Thyroid gland (tissue), 4 donors: Measurements from ENCODE around the gene FOXJ2. TPM values are rescaled to one million over a fixed set of nuclear protein-coding genes. Genes with fewer than 3 reads are reported as not detected.
"Not testable (repeated sequence)": the region's sequence is repeated elsewhere in the genome, so short reads cannot be mapped to it uniquely, and the experiment has no call there.

ENCODE experiments used
- DNase-seq, 2 donors: peaks; one replicate each; pipeline ENCODE4 v3.0.0-alpha.2; 2019
- H3K27ac ChIP-seq, 3 donors: fragments of 200-600 bp; sonication (generic); 1 replicate in 2 of 3; 2 replicates in 1 of 3; pipeline ENCODE4 v1.5.1; 2016 to 2019; ENCODE audit warnings: mild to moderate bottlenecking in 1 of 3, moderate library complexity in 1 of 3
- H3K27me3 ChIP-seq: fragments of 200-600 bp; sonication (generic); one replicate; pipeline ENCODE4 v1.5.1; 2019
- H3K36me3 ChIP-seq, 2 donors: fragments of 200-600 bp; sonication (generic); one replicate each; pipeline ENCODE4 v1.5.1; 2016 to 2019
- H3K4me1 ChIP-seq, 2 donors: fragments of 200-600 bp; sonication (generic); one replicate each; pipeline ENCODE4 v1.5.1; 2017 to 2019
- H3K4me3 ChIP-seq, 3 donors: fragments of 200-600 bp; sonication (generic); replicated peaks in 1 of 3; 1 replicate in 2 of 3; 2 replicates in 1 of 3; pipeline ENCODE4 v1.5.1; 2016; ENCODE audit warnings: mild to moderate bottlenecking in 1 of 3
- H3K9me3 ChIP-seq: fragments of 200-600 bp; sonication (generic); one replicate; pipeline ENCODE4 v1.5.1; 2017
- CTCF ChIP-seq, 6 experiments: fragments of 200-600 bp in 3 of 6; fragments of 450-650 bp in 3 of 6; sonication (generic) in 3 of 6; IDR thresholded peaks; one replicate each; pipeline ENCODE4 v1.5.1; 2016 to 2019; ENCODE audit warnings: antibody characterized with exemption in 6 of 6, mild to moderate bottlenecking in 2 of 6, inconsistent platforms in 1 of 6, moderate library complexity in 1 of 6
- POLR2A ChIP-seq, 2 donors: fragments of 450-650 bp; IDR thresholded peaks; one replicate each; pipeline ENCODE4 v1.6.1; 2017; ENCODE audit warnings: antibody characterized with exemption in 2 of 2, mild to moderate bottlenecking in 2 of 2, moderate library complexity in 1 of 2
- WGBS, 2 donors: methylation state at CpG; one replicate each; pipeline ENCODE4 v1.1.5; 2017; 5-methylcytosine and 5-hydroxymethylcytosine counted together
- intact Hi-C: fragments of 100-400 bp; cut with DNase I; formaldehyde crosslinking; loops from one replicate; pipeline ENCODE4 v1.15.1; 2023
- total RNA-seq, 4 donors: library from RNA; depleted of rRNA; stranded (reverse); fragments of >200 nt; gene quantifications; one replicate each; pipeline ENCODE4 v1.2.3, GENCODE V29; 2016

The FOXJ2 gene
- total RNA-seq, result 10 to 100 TPM; 14.0 to 18.3 (median 14.9) TPM

DNA sequence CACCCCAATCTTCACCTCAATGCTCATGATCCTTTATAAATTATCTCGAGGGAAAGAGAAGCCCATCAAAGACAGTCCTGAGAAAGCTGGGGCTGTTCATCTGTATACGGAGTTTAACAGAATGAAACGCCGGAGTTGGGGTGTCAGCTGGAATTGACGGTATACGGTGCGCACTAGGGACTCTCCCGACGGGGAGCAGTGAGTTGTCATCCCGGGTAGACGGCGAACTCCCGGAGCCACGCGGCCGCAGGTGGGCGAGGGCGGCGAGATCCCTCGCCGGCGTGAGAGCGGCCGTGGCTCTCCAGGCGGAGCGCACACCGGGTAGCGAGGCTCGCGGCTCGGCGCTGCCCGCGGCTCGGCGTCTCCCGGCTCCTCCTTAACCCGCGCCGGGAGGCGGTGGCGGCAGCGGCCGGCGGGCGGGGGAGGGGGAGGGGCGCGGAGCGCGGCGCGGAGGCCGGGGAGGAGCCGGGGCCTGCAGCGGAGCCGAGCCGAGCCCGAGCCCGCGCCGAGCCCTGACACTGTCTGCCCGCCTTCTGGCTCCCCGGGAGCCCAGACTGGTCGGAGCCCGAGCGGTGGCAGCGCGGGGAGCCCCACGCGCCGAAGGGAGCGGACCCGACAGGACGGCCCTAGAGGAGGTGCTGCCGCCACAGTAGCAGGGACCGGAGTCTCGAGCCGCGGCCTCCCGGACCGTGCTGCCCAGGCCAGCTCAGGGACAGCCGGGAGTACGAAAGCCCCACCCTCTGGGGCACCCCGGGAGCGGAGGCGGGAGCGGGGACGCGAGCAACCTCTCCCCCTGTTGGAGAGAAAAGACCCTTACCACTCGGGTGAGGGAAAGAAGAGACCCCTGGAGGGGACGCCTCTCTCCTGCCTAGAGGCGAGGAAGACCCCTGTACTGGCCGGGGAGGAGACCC, at the start of gene FOXJ2:
FOXJ2 (plus strand) TSS at position 475 of the 911 bp plus-strand sequence. CDS start 7,117 bp downstream, outside the sequence.
- no peaks in the 10 kb centered on the region for H3K27me3 ChIP-seq
- peak; percentile 74 to 82 for DNase-seq
- H3K4me3 ChIP-seq, result peak within 1 kb of the TSS; percentile 94 to 100 (median 97)
- no peaks in the 10 kb centered on the region for H3K9me3 ChIP-seq
- TF ChIP-seq POLR2A (IDR thresholded peaks at IDR 0.05) (peak; percentile 39 to 83), CTCF (IDR thresholded peaks at IDR 0.05) (peak in 1 of 6 experiments; percentile 1)
- H3K36me3 ChIP-seq, result no peaks in the 10 kb centered on the region
- H3K27ac ChIP-seq, result peak within 1 kb of the TSS; percentile 95 to 96 (median 95)
- H3K4me1 ChIP-seq, result peaks cover 41 to 42% of the 10 kb centered on the region in 2 donors
- intact Hi-C loops, result loop anchor here (5.0 kb wide), 1 partner anchor 50 kb away; the partner anchor contains the start of gene NECAP1
- 1 to 2% methylated on average over 10 to 33 of the region's 93 CpGs for WGBS, 2 donors

GRCh38 chr12:7983019-7983418, 49.5 kb upstream of the FOXJ2 start:
- WGBS, 2 donors, result 86 to 94% methylated on average over 11 of the region's 11 CpGs
- H3K27me3 ChIP-seq, intact Hi-C loops, H3K27ac ChIP-seq, H3K4me3 ChIP-seq, H3K9me3 ChIP-seq, H3K4me1 ChIP-seq, H3K36me3 ChIP-seq, DNase-seq: not testable (repeated sequence)

- intact Hi-C loops, result not testable (repeated sequence)
- WGBS, 2 donors, result 85 to 94% methylated on average over 1 of the region's 1 CpG
Measured at GRCh38 chr12:7983460-7983859, 49.1 kb upstream of the FOXJ2 start.

GRCh38 chr12:7984900-7985299, 47.6 kb upstream of the FOXJ2 start:
- WGBS, 2 donors, result 92 to 97% methylated on average over 5 of the region's 5 CpGs

More at GRCh38 chr12:7983460-7983859, 49.1 kb upstream of the FOXJ2 start:
- not testable (repeated sequence) for DNase-seq, H3K36me3 ChIP-seq, H3K9me3 ChIP-seq, H3K27ac ChIP-seq, H3K27me3 ChIP-seq, H3K4me1 ChIP-seq, H3K4me3 ChIP-seq

GRCh38 chr12:7985802-7986418, 46.6 kb upstream of the FOXJ2 start:
- no peak for DNase-seq
- Histone ChIP-seq H3K4me3 (no peak overlapping the region), H3K36me3 (no peaks in the 10 kb centered on the region), H3K4me1 (peaks cover 5% of the 10 kb centered on the region in 2 donors), H3K9me3 (no peaks in the 10 kb centered on the region), H3K27me3 (no peaks in the 10 kb centered on the region), H3K27ac (no peak overlapping the region)
- no peak for TF ChIP-seq CTCF (IDR thresholded peaks at IDR 0.05)
- no peak for TF ChIP-seq POLR2A (IDR thresholded peaks at IDR 0.05)
- intact Hi-C loops, result no loop called here
- WGBS, 2 donors, result 87 to 92% methylated on average over 7 of the region's 7 CpGs

More at GRCh38 chr12:7984900-7985299, 47.6 kb upstream of the FOXJ2 start:
- no peak for TF ChIP-seq CTCF (IDR thresholded peaks at IDR 0.05)
- TF ChIP-seq POLR2A (IDR thresholded peaks at IDR 0.05), result no peak
- no peaks in the 10 kb centered on the region for H3K27me3 ChIP-seq
- intact Hi-C loops, result no loop called here
- H3K36me3 ChIP-seq, result no peaks in the 10 kb centered on the region
- DNase-seq, result no peak
- no peaks in the 10 kb centered on the region for H3K9me3 ChIP-seq
- H3K4me1 ChIP-seq, result peaks cover 0 to 5% of the 10 kb centered on the region in 2 donors
- no peak overlapping the region for H3K4me3 ChIP-seq
- H3K27ac ChIP-seq, result no peak overlapping the region
